Chondrocyte (in vitro differentiated cells): ENCODE results near the gene FAM72B. TPM values are rescaled to one million over a fixed set of nuclear protein-coding genes. Genes with fewer than 3 reads are reported as not detected.
"Not testable (repeated sequence)": the region's sequence is repeated elsewhere in the genome, so short reads cannot be mapped to it uniquely, and the experiment has no call there.

Experiments
- DNase-seq: peaks from one replicate; pipeline ENCODE4 v3.0.0; 2021; ENCODE audit warnings: mixed read lengths, low spot score
- H3K27ac Mint-ChIP-seq: one replicate; pipeline ENCODE4 v1.8.0; 2021; ENCODE audit warnings: mild to moderate bottlenecking, moderate library complexity, mixed read lengths; ENCODE audit not compliant: unreplicated experiment
- H3K27me3 Mint-ChIP-seq: 2 replicates; pipeline ENCODE4 v1.8.0; 2021; ENCODE audit warnings: low read depth, mixed read lengths
- H3K36me3 Mint-ChIP-seq: 2 replicates; pipeline ENCODE4 v1.8.0; 2021; ENCODE audit warnings: low read depth, mixed read lengths
- H3K4me1 Mint-ChIP-seq: 2 replicates; pipeline ENCODE4 v1.8.0; 2021; ENCODE audit warnings: low read depth, mild to moderate bottlenecking, mixed read lengths
- H3K4me3 Mint-ChIP-seq: one replicate; pipeline ENCODE4 v1.8.0; 2021; ENCODE audit warnings: mild to moderate bottlenecking, moderate library complexity, mixed read lengths; ENCODE audit not compliant: unreplicated experiment
- H3K9me3 Mint-ChIP-seq: 2 replicates; pipeline ENCODE4 v1.8.0; 2021; ENCODE audit warnings: low read depth, mixed read lengths
- total RNA-seq: library from RNA; stranded (reverse); gene quantifications from 3 replicates; pipeline ENCODE4 v1.2.1, GENCODE V29; 2021

Gene FAM72B
- total RNA-seq, 1 donor from 2014 or later: 1.3 TPM

DNA sequence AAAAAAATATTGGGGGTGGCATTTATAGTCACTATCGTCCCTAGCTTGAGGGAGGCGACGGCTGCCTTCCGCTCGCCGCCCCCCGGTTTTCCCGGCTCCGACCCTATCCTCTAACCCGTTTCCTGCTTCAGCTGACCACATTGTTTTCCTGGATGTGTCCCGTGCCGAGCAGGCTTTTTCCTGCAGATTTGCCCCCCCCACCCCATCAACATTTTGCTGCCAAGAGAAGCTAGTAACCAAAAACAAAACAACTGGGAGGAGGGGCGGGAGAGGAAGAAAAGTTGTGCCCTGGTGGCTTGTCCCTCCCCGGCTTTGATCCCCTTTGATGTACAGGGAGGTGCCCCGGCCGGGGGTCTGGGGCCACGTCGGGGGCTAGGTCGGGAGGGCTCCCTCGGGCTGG is 2.1 kb upstream of the FAM72B start:
- H3K27ac Mint-ChIP-seq, H3K36me3 Mint-ChIP-seq, H3K4me3 Mint-ChIP-seq, DNase-seq, H3K27me3 Mint-ChIP-seq, H3K9me3 Mint-ChIP-seq, H3K4me1 Mint-ChIP-seq: not testable (repeated sequence)

DNA sequence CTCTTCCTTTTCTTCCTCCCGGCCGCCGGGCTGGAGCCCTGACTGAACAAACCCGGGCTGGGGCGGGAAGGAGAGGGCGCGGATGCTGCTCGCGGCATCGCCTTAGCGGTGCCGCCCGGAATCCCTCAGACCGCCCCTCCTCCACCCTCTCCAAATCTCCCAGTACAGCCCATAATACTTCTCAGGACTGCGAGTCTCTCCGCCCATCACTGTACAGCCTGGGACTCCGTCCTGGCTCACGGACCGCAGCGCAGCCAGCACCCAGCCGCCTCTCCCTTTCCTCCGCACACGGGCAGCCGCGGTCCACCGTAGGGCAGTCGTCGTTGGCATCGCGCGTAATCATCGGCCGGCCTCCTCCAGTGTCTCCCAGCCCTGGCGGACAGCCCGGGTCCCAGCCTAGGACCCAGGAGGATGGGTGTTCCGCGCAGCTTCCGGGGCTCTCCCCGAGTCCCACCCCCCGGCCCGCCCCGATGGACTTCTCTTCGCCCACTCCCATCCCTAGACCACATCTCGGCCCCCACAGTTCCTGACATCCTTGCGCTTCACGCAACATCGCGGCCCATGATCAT is 1.1 kb upstream of the FAM72B start:
- H3K4me1 Mint-ChIP-seq, H3K27me3 Mint-ChIP-seq, H3K36me3 Mint-ChIP-seq, H3K9me3 Mint-ChIP-seq, DNase-seq: not testable (repeated sequence)
- Mint-ChIP-seq H3K27ac (peak overlapping the region; percentile 93), H3K4me3 (peak overlapping the region; percentile 80)

DNA sequence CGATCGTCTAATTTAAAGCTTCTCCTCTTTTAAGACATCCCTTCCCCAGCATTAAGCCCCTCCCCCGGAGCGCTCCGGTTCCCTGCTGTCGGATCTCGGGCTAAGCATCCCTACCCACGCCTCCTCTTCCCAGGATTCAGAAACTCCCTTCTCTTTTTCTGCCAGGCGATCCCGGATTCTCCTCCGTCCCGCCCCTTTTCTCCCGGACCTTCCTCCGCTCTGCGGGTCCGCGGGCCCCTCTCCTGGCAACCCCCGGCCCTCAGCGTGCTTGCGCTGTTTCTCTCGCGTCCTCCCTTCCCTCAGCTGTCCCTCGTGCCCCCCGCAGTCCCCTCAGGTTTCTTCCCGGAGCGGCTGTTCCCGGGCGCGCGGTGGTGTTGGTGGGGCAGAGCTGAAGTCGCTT is 273 bp downstream of the FAM72B start:
- H3K27ac Mint-ChIP-seq, H3K27me3 Mint-ChIP-seq, H3K9me3 Mint-ChIP-seq, H3K36me3 Mint-ChIP-seq, DNase-seq, H3K4me1 Mint-ChIP-seq: not testable (repeated sequence)
- H3K4me3 Mint-ChIP-seq: peak overlapping the region; percentile 28

DNA sequence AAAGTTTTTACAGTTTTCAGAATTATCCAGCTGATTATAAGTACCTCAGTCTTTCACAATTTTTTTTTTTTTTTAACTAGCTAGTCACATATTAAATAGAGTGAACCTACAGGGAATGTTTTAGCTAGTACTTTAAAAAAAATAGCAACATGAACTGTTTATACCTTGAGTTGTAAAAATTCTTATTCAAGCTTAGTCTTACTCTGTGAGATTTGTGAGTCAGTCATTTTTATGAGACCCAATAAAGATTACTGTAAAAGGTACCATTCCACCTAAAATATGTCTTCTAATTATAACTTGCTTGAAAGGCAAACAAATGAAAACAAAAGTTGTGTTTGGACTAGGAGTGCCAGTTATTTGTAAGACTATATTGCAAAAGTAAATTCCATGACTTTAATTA is 5.9 kb downstream of the FAM72B start:
- H3K4me1 Mint-ChIP-seq, H3K4me3 Mint-ChIP-seq, DNase-seq, H3K27ac Mint-ChIP-seq, H3K9me3 Mint-ChIP-seq, H3K27me3 Mint-ChIP-seq, H3K36me3 Mint-ChIP-seq: not testable (repeated sequence)

GRCh38 chr1:121176649-121177048 is 7.5 kb downstream of the FAM72B start:
- not testable (repeated sequence) for H3K27me3 Mint-ChIP-seq

GRCh38 chr1:121168152-121168668 is 15.9 kb downstream of the FAM72B start:
- DNase-seq, H3K4me1 Mint-ChIP-seq, H3K36me3 Mint-ChIP-seq, H3K9me3 Mint-ChIP-seq, H3K27ac Mint-ChIP-seq, H3K27me3 Mint-ChIP-seq, H3K4me3 Mint-ChIP-seq: not testable (repeated sequence)

More at GRCh38 chr1:121176649-121177048, 7.5 kb downstream of the FAM72B start:
- H3K36me3 Mint-ChIP-seq, H3K4me3 Mint-ChIP-seq, H3K9me3 Mint-ChIP-seq, DNase-seq, H3K4me1 Mint-ChIP-seq, H3K27ac Mint-ChIP-seq: not testable (repeated sequence)

- not testable (repeated sequence) for H3K9me3 Mint-ChIP-seq, H3K4me3 Mint-ChIP-seq, H3K36me3 Mint-ChIP-seq, H3K4me1 Mint-ChIP-seq, DNase-seq, H3K27ac Mint-ChIP-seq, H3K27me3 Mint-ChIP-seq
Measured at GRCh38 chr1:121167225-121167738, 16.9 kb downstream of the FAM72B start.

DNA sequence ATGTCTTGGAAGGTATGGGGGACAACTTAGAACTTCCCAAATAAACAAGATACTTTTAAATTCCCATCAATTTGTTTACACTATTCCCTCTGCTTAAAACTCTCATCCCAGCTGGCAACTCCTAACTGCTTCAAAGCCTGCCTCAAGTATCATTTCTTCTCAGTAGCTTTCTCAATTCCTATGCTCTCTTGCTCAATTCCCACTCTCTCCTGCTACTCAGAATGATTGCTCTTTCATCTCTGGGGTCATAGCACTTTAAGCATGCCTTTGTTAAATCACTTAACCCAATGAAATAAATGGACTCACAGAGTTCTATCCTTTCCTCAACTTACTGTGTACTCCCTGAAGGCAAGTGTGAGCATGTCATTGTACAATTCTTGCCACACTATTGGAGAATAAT is 18.8 kb downstream of the FAM72B start:
- H3K36me3 Mint-ChIP-seq, DNase-seq, H3K27ac Mint-ChIP-seq, H3K9me3 Mint-ChIP-seq, H3K4me3 Mint-ChIP-seq, H3K27me3 Mint-ChIP-seq, H3K4me1 Mint-ChIP-seq: not testable (repeated sequence)

DNA sequence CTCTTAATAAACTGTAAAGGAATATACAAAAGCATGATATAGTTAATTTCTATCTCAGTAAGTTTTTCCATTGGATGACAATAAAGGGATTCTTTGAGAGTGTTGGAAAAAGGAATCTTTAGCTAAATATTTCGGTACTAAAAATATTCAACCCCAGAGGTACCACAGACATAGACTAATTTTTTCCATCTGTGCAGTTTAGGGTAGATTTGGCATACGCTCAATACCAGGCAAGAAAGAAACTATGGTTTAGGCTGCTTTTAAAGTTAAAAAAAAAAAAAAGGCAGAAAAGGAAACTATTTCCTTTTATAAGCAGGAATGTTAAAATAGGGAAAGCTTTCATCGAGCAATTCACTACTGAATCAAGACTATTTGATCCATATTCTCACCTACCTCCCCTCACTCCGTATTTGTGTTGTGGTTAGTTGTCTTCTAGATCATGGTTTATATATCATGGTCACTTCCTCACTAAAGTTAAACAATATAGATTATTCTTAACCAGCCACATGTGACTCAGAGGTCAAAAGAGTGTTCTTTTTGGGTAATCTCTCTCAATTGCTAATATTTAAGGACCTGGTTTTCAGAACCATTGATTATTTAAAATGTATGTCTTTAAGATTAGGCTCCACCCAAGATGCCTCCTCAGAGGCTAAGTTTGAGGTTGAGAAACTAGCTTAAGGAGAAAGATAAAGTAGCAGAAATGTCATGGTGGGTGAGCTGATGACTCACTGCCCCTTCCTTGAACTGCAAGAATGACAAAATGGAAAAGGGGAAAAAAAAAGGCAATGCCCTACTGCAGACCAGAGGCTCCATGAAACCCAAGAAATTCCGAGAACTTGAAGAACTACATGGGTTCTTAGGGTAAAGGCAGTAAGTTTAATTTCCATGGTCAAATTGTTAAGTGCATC is 20.0 kb downstream of the FAM72B start:
- not testable (repeated sequence) for H3K36me3 Mint-ChIP-seq, DNase-seq, H3K4me1 Mint-ChIP-seq, H3K27ac Mint-ChIP-seq, H3K9me3 Mint-ChIP-seq, H3K27me3 Mint-ChIP-seq, H3K4me3 Mint-ChIP-seq

- H3K9me3 Mint-ChIP-seq, H3K27ac Mint-ChIP-seq, H3K36me3 Mint-ChIP-seq, H3K4me3 Mint-ChIP-seq, DNase-seq, H3K27me3 Mint-ChIP-seq, H3K4me1 Mint-ChIP-seq: not testable (repeated sequence)
Measured at GRCh38 chr1:121161199-121161901, 22.8 kb downstream of the FAM72B start.

GRCh38 chr1:121160118-121160517 is 24.0 kb downstream of the FAM72B start:
- not testable (repeated sequence) for DNase-seq, H3K27ac Mint-ChIP-seq, H3K4me3 Mint-ChIP-seq, H3K9me3 Mint-ChIP-seq, H3K4me1 Mint-ChIP-seq, H3K27me3 Mint-ChIP-seq, H3K36me3 Mint-ChIP-seq

DNA sequence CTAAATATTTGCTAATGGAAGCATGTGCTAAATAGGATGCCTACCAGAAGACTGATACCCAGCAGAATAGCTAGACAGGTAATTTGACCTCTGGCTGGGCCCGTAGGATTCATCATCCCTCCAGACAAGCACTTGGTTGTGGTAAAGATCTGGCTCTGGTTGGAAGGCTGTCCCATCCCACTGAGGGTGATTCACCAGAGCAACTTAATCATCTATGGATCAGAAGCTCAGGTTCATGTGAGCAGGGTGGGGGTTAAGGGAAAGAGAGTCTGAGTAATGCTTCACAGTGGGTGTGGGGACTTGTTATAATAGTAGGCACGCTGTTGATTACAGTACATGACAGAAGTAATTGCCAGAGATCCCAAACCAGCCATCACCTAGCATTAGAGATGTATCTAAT is 26.5 kb downstream of the FAM72B start:
- DNase-seq, H3K36me3 Mint-ChIP-seq, H3K4me3 Mint-ChIP-seq, H3K9me3 Mint-ChIP-seq, H3K4me1 Mint-ChIP-seq, H3K27ac Mint-ChIP-seq, H3K27me3 Mint-ChIP-seq: not testable (repeated sequence)
